Mammary epithelial cell (primary cell): ENCODE measurements around the gene C9.

Source experiments
- CTCF ChIP-seq, 2 donors: IDR thresholded peaks in 1 of 2; conservative IDR thresholded peaks in 1 of 2; 2 replicates each; pipeline ENCODE4 v1.5.1; 2011 to 2012; ENCODE audit warnings: inconsistent platforms in 2 of 2, low read length in 2 of 2, mild to moderate bottlenecking in 2 of 2, control low read depth in 1 of 2, low read depth in 1 of 2; ENCODE audit not compliant: insufficient read depth in 1 of 2; ENCODE audit errors: extremely low read depth in 1 of 2
- EZH2 ChIP-seq: IDR thresholded peaks from 2 replicates; pipeline ENCODE4 v1.6.1; 2012; ENCODE audit warnings: low read length, inconsistent platforms, borderline replicate concordance

DNA sequence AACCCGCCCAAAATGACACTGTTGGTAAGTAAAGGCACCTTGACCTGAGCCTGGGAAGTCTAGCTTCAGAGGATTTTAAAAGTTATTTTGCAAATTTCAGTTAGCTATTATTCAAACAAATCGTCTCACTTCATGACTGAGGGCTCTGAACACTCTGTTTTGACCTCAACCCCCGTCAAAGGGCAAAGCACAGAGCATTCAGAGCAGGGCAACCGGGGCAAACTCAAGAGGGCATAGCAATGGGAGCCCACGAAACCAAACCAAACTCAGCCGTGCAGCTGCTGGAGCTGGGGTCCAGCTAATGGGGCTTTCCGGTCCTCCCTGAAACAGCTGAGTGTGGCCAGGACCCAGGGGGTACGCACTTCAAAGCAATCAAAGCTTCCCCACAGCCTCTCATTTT, 1.6 kb downstream of the C9 start:
- TF ChIP-seq CTCF (conservative IDR thresholded peaks at IDR 0.05 in 1 of 2, IDR thresholded peaks at IDR 0.05 in 1 of 2; ENCODE audit: extremely low read depth in 1 of 2, insufficient read depth in 1 of 2, low read depth in 1 of 2, low read length in 2 of 2) (no peak), EZH2 (no peak)
